Effector memory CD4-positive, alpha-beta T cell (primary cell): ENCODE data around the gene XPO4.

ENCODE experiments used
- DNase-seq, 3 donors: peaks; one replicate each; pipeline ENCODE4 v3.0.0-alpha.2; 2020
- H3K27ac ChIP-seq: 2 replicates; pipeline ENCODE4 v1.7.0; 2013; ENCODE audit warnings: mild to moderate bottlenecking, low read length, moderate library complexity; ENCODE audit not compliant: insufficient read depth, poor library complexity, severe bottlenecking
- H3K27me3 ChIP-seq: replicated peaks from 2 replicates; pipeline ENCODE4 v1.7.0; 2013; ENCODE audit warnings: mild to moderate bottlenecking, low read length; ENCODE audit not compliant: insufficient read depth, control insufficient read depth, poor library complexity, severe bottlenecking
- H3K36me3 ChIP-seq: 2 replicates; pipeline ENCODE4 v1.7.0; 2013; ENCODE audit warnings: mild to moderate bottlenecking, low read length, moderate library complexity; ENCODE audit not compliant: control insufficient read depth, insufficient read depth
- H3K4me1 ChIP-seq: 2 replicates; pipeline ENCODE4 v1.7.0; 2013; ENCODE audit warnings: low read length, mild to moderate bottlenecking; ENCODE audit not compliant: control insufficient read depth, insufficient read depth, poor library complexity, severe bottlenecking
- H3K4me3 ChIP-seq: 2 replicates; pipeline ENCODE4 v1.7.0; 2013; ENCODE audit warnings: low read length, low read depth, mild to moderate bottlenecking; ENCODE audit not compliant: insufficient read depth, poor library complexity, severe bottlenecking
- H3K9me3 ChIP-seq: 2 replicates; pipeline ENCODE4 v1.7.0; 2013; ENCODE audit warnings: mild to moderate bottlenecking, low read length, moderate library complexity; ENCODE audit not compliant: control insufficient read depth

The XPO4 gene

GRCh38 chr13:20819715-20820114, 82.8 kb downstream of the XPO4 start:
- Histone ChIP-seq H3K9me3 (no peaks in the 10 kb centered on the region), H3K36me3 (peaks cover 6% of the 10 kb centered on the region), H3K27me3 (no peaks in the 10 kb centered on the region), H3K4me1 (no peaks in the 10 kb centered on the region), H3K4me3 (no peak overlapping the region), H3K27ac (no peak overlapping the region)
- DNase-seq = no peak

GRCh38 chr13:20815464-20815863, 87.1 kb downstream of the XPO4 start:
- no peaks in the 10 kb centered on the region for H3K9me3 ChIP-seq
- H3K4me1 ChIP-seq = no peaks in the 10 kb centered on the region
- H3K36me3 ChIP-seq = peaks cover 7% of the 10 kb centered on the region
- no peaks in the 10 kb centered on the region for H3K27me3 ChIP-seq
- no peak for DNase-seq
- H3K27ac ChIP-seq = no peak overlapping the region
- H3K4me3 ChIP-seq = no peak overlapping the region

DNA sequence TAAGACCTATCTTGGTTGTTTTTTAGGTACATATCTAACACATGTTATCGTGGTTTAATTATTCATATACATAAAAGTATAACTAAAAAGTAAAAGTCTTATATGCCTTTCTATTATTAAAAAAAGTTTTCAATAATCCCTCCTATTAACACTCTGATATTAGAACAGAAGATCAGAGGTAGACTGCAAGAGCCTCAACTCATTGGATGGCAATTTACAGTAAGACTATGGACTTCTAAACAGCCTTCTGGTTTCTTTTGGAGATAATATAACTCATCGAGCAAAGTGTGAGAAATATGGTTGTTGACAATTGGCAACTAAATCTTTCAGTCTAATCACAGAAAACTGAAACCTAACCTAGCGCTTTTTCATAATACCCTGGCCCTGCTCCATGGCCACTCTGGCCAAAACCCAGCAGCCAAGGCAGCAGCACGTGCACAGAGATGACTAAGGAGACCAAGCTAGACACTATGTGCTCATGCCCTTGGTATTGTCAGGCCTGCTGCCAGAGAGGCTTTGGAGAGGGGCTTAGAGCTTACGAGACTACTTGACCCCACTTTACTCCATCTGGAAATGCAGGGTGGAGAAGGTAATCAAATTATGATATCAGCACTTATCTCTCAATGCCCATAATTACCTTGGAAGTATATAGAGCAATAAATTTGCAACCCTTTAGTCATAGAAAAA, 88.2 kb downstream of the XPO4 start:
- Histone ChIP-seq H3K36me3 (peaks cover 11% of the 10 kb centered on the region), H3K4me3 (no peak overlapping the region), H3K9me3 (no peaks in the 10 kb centered on the region), H3K27me3 (no peaks in the 10 kb centered on the region), H3K27ac (no peak overlapping the region), H3K4me1 (no peaks in the 10 kb centered on the region)
- no peak for DNase-seq

DNA sequence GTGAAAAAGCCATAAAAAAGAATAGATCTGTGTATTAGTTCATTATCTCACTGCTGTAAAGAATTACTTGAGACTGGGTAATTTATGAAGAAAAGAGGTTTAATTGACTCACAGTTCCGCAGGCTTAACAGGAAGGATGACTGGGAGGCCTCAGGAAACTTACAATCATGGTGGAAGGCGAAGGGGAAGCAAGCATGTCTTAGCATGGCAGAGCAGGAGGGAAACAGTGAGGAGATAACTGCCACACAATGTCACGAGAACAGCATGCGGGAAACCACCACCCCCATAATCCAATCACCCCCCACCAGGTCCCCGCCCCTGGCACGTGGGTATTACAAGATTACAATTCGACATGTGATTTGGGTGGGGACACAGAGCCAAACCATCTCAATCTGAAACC, 89.7 kb downstream of the XPO4 start:
- no peaks in the 10 kb centered on the region for H3K27me3 ChIP-seq
- no peaks in the 10 kb centered on the region for H3K9me3 ChIP-seq
- H3K4me3 ChIP-seq = no peak overlapping the region
- H3K4me1 ChIP-seq = no peaks in the 10 kb centered on the region
- no peak overlapping the region for H3K27ac ChIP-seq
- peaks cover 26% of the 10 kb centered on the region for H3K36me3 ChIP-seq
- no peak for DNase-seq

GRCh38 chr13:20810808-20811207, 91.7 kb downstream of the XPO4 start:
- H3K9me3 ChIP-seq = no peaks in the 10 kb centered on the region
- H3K36me3 ChIP-seq = peaks cover 37% of the 10 kb centered on the region
- no peak for DNase-seq
- no peak overlapping the region for H3K27ac ChIP-seq
- H3K4me1 ChIP-seq = no peaks in the 10 kb centered on the region
- H3K27me3 ChIP-seq = no peaks in the 10 kb centered on the region
- no peak overlapping the region for H3K4me3 ChIP-seq

DNA sequence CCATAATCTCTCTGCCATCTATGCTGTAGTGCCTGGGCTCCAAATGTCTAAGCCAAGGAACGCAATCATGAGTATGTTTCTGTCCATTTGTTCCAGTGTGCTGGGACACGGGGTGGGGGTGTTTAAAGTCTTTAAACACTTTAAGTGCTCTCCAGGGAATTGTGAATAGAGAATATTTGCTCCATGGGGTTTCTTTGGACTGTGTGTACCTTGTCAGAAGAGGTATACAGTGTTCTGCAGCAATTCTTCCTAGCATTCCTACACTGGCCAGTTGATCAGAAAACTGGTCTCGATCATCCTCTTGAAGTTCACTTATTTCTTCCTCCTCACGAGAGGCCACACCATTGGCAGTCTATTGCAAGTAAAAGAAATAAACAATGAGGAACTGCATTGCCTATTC, 93.7 kb downstream of the XPO4 start:
- no peak for DNase-seq
- no peaks in the 10 kb centered on the region for H3K9me3 ChIP-seq
- H3K27me3 ChIP-seq = no peaks in the 10 kb centered on the region
- no peak overlapping the region for H3K27ac ChIP-seq
- H3K4me1 ChIP-seq = no peaks in the 10 kb centered on the region
- peaks cover 37% of the 10 kb centered on the region for H3K36me3 ChIP-seq
- no peak overlapping the region for H3K4me3 ChIP-seq

DNA sequence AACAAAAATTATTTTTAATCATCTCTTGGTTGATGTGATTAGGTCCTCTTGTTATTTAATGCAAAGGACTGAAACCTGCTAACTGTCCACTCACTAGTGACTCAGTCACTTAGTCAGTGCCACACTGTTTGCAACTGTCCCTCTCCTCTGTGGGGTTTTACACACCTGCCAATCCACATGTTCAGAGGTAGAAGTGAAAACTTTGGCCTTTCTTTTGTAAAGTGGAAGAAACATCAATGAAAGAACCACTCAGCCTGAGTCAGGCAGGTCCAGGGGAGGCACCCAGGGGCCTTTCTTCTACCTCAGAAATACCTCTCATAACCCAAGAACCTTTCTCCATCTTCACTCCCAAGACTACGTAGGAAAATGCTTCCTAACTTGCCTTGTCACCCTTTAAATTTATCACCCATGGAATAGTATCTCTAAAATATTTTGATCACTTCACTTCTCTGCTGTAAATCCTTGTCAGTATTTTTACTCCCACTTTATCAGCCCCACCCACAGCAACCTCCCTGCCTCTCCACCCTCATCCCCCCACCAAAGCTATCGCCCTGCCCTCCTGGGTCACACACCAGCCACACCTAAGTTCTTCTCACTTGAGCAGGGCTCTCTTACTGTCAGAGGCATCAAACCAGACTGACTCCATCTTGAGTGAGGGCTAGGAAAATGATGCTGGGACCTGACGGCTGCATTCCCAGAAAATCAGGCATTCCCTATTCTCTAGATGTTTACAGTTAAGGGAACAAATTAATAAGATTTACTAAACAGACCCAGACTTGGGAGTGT, 99.2 kb downstream of the XPO4 start:
- no peak overlapping the region for H3K27ac ChIP-seq
- peaks cover 28% of the 10 kb centered on the region for H3K36me3 ChIP-seq
- DNase-seq = no peak
- H3K9me3 ChIP-seq = no peaks in the 10 kb centered on the region
- no peak overlapping the region for H3K4me3 ChIP-seq
- H3K27me3 ChIP-seq = no peaks in the 10 kb centered on the region
- H3K4me1 ChIP-seq = no peaks in the 10 kb centered on the region

GRCh38 chr13:20801707-20802106, 100.8 kb downstream of the XPO4 start:
- Histone ChIP-seq H3K27me3 (no peaks in the 10 kb centered on the region), H3K9me3 (no peaks in the 10 kb centered on the region), H3K36me3 (peaks cover 20% of the 10 kb centered on the region), H3K4me3 (no peak overlapping the region), H3K4me1 (no peaks in the 10 kb centered on the region), H3K27ac (no peak overlapping the region)
- DNase-seq = no peak

DNA sequence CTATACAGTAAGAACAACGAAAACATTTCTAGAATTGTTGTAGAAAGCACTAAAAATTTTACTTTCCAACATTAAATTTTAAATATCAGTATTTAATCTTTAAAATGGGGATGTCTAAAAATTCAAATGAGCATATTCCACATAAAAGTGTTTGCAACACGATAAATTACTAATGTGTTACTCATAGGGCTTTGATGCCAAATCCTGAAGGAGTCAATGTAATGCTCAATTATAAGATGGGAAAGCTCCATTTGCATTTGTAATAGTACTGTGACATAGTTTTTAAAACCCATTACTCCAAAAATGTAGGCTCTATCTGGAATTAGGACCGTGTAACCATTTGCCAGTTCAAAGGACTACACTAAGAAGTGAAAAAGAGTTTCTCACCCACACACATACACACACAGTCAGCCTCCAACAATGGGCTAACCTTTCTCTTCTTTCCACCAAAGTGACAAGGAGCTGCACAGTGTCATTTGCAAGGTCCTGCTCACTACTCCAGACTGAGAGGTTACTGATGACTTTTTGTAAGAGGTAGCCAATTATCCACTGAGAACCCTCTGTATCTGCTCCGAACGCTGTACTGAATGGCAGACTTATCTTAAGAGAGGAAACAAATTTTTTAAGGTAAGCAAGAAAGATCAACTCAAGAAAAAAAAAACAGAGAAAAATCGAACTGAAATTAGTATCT, 102.7 kb downstream of the XPO4 start:
- DNase-seq = no peak
- Histone ChIP-seq H3K27ac (no peak overlapping the region), H3K9me3 (no peaks in the 10 kb centered on the region), H3K4me3 (no peak overlapping the region), H3K4me1 (no peaks in the 10 kb centered on the region), H3K36me3 (peaks cover 33% of the 10 kb centered on the region), H3K27me3 (no peaks in the 10 kb centered on the region)

GRCh38 chr13:20798027-20798426, 104.5 kb downstream of the XPO4 start:
- no peak for DNase-seq
- H3K27ac ChIP-seq = no peak overlapping the region
- peaks cover 40% of the 10 kb centered on the region for H3K36me3 ChIP-seq
- H3K9me3 ChIP-seq = no peaks in the 10 kb centered on the region
- H3K27me3 ChIP-seq = no peaks in the 10 kb centered on the region
- H3K4me3 ChIP-seq = no peak overlapping the region
- H3K4me1 ChIP-seq = no peaks in the 10 kb centered on the region
